MCF 10A (cell line): ENCODE measurements around the gene VKORC1. TPM values are rescaled to one million over a fixed set of nuclear protein-coding genes. Genes with fewer than 3 reads are reported as not detected.

Experiments used
- BruUV-seq: library from RNA; stranded (reverse); fragments of 400-500 nt; replicated peaks from 2 replicates; lab custom pipeline; 2021; lab: Mats Ljungman, UMichigan
- CTCF ChIA-PET: fragments of 300-600 bp; sonication (Branson Sonifier 250); formaldehyde crosslinking; extraction: SDS; loops from one replicate; lab custom pipeline; 2021; ENCODE audit warnings: antibody characterized with exemption, inconsistent platforms; lab: Yijun Ruan, JAX
- POLR2A ChIA-PET: fragments of 300-600, 350-650 bp; sonication (Branson Sonifier 250); formaldehyde crosslinking; extraction: SDS; loops from one replicate; lab custom pipeline; 2020; ENCODE audit warnings: antibody characterized with exemption, inconsistent platforms; lab: Yijun Ruan, JAX
- DNase-seq: peaks from one replicate; pipeline ENCODE4 v3.0.0-alpha.2; 2018; ENCODE audit not compliant: unreplicated experiment
- H3K27ac Mint-ChIP-seq: one replicate; pipeline ENCODE4 v1.8.0; 2022; ENCODE audit warnings: mild to moderate bottlenecking, low read depth, mixed read lengths; ENCODE audit not compliant: unreplicated experiment
- H3K27me3 Mint-ChIP-seq: one replicate; pipeline ENCODE4 v1.8.0; 2022; ENCODE audit warnings: mixed read lengths; ENCODE audit not compliant: insufficient read depth, unreplicated experiment
- H3K36me3 Mint-ChIP-seq: one replicate; pipeline ENCODE4 v1.8.0; 2022; ENCODE audit warnings: mild to moderate bottlenecking, moderate library complexity, mixed read lengths; ENCODE audit not compliant: insufficient read depth, unreplicated experiment
- H3K4me1 Mint-ChIP-seq: one replicate; pipeline ENCODE4 v1.8.0; 2022; ENCODE audit warnings: mixed read lengths; ENCODE audit not compliant: insufficient read depth, unreplicated experiment
- H3K4me3 Mint-ChIP-seq: one replicate; pipeline ENCODE4 v1.8.0; 2022; ENCODE audit warnings: mild to moderate bottlenecking, moderate library complexity, mixed read lengths; ENCODE audit not compliant: unreplicated experiment
- H3K9me3 Mint-ChIP-seq: one replicate; pipeline ENCODE4 v1.8.0; 2022; ENCODE audit warnings: mixed read lengths; ENCODE audit not compliant: unreplicated experiment
- CTCF ChIP-seq: fragments of 200-600 bp; IDR thresholded peaks from one replicate; pipeline ENCODE4 v1.8.0; 2022; ENCODE audit warnings: antibody characterized with exemption, mild to moderate bottlenecking; ENCODE audit not compliant: unreplicated experiment
- intact Hi-C: fragments of 100-400 bp; cut with micrococcal nuclease; formaldehyde crosslinking; loops from 2 replicates; pipeline ENCODE4 v1.14.1; 2022
- total RNA-seq: library from RNA; stranded (reverse); gene quantifications from 2 replicates; pipeline ENCODE4 v1.2.3, GENCODE V29; 2022

The VKORC1 gene
- total RNA-seq, 1 experiment from 2014 or later: 66.3 TPM

GRCh38 chr16:31050280-31051030 is 44.1 kb downstream of the VKORC1 start:
- no peak for DNase-seq
- Mint-ChIP-seq H3K9me3 (no peaks in the 10 kb centered on the region), H3K36me3 (peaks cover 10% of the 10 kb centered on the region), H3K27me3 (no peaks in the 10 kb centered on the region), H3K4me3 (no peak overlapping the region), H3K27ac (no peak overlapping the region), H3K4me1 (peaks cover 20% of the 10 kb centered on the region)
- BruUV-seq: no TSS peak
- TF ChIP-seq CTCF: no peak
- ChIA-PET POLR2A (interaction anchor here (0.5 to 2.3 kb wide), 7 partner anchors 16 to 274 kb away, joined by 3 to 10 read pairs (median 4); partner anchors contain the start of genes SETD1A and STX4), CTCF (interaction anchor here (0.6 to 1.8 kb wide), 5 partner anchors 14 to 126 kb away, joined by 3 to 7 read pairs (median 4); partner anchors contain the start of gene HSD3B7)
- intact Hi-C loops: no loop called here

- ChIA-PET POLR2A (interaction anchor here (1.1 to 1.2 kb wide), 2 partner anchors 8 to 11 kb away, joined by 5 to 6 read pairs; partner anchors contain the start of gene STX4), CTCF (interaction anchor here (0.9 to 1.0 kb wide), 2 partner anchors 8 to 58 kb away, joined by 3 read pairs; no protein-coding TSS in a partner anchor)
- H3K4me3 Mint-ChIP-seq: no peak overlapping the region
- no peaks in the 10 kb centered on the region for H3K9me3 Mint-ChIP-seq
- peaks cover 50% of the 10 kb centered on the region for H3K36me3 Mint-ChIP-seq
- BruUV-seq: no TSS peak
- no peaks in the 10 kb centered on the region for H3K4me1 Mint-ChIP-seq
- intact Hi-C loops: no loop called here
- H3K27me3 Mint-ChIP-seq: no peaks in the 10 kb centered on the region
- TF ChIP-seq CTCF: no peak
- no peak overlapping the region for H3K27ac Mint-ChIP-seq
- no peak for DNase-seq
Measured at GRCh38 chr16:31043898-31044481, 50.6 kb downstream of the VKORC1 start.

GRCh38 chr16:31043352-31043751 is 51.2 kb downstream of the VKORC1 start:
- POLR2A ChIA-PET: interaction anchor here (1.1 kb wide), 1 partner anchor 9 kb away, joined by 6 read pairs; no protein-coding TSS in a partner anchor
- CTCF ChIA-PET: interaction anchor here (0.9 to 1.0 kb wide), 2 partner anchors 8 to 57 kb away, joined by 3 read pairs; no protein-coding TSS in a partner anchor
- H3K9me3 Mint-ChIP-seq: no peaks in the 10 kb centered on the region
- intact Hi-C loops: no loop called here
- H3K4me3 Mint-ChIP-seq: no peak overlapping the region
- H3K27ac Mint-ChIP-seq: no peak overlapping the region
- H3K27me3 Mint-ChIP-seq: no peaks in the 10 kb centered on the region
- no peak for DNase-seq
- BruUV-seq: no TSS peak
- no peak for TF ChIP-seq CTCF
- H3K36me3 Mint-ChIP-seq: peaks cover 57% of the 10 kb centered on the region
- no peaks in the 10 kb centered on the region for H3K4me1 Mint-ChIP-seq

GRCh38 chr16:31042866-31043265 is 51.7 kb downstream of the VKORC1 start:
- POLR2A ChIA-PET: interaction anchor here (1.1 kb wide), 2 partner anchors 9 to 25 kb away, joined by 3 to 6 read pairs; no protein-coding TSS in a partner anchor
- H3K4me3 Mint-ChIP-seq: no peak overlapping the region

More at GRCh38 chr16:31042866-31043265, 51.7 kb downstream of the VKORC1 start:
- BruUV-seq: no TSS peak
- no peak for DNase-seq
- peaks cover 61% of the 10 kb centered on the region for H3K36me3 Mint-ChIP-seq
- H3K4me1 Mint-ChIP-seq: no peaks in the 10 kb centered on the region
- H3K9me3 Mint-ChIP-seq: no peaks in the 10 kb centered on the region
- intact Hi-C loops: no loop called here
- TF ChIP-seq CTCF: no peak
- H3K27ac Mint-ChIP-seq: no peak overlapping the region
- CTCF ChIA-PET: interaction anchor here (0.6 kb wide), 1 partner anchor 400 kb away, joined by 3 read pairs; the partner anchor contains the start of gene ZNF843
- H3K27me3 Mint-ChIP-seq: no peaks in the 10 kb centered on the region
